NB4 (cell line): Measurements from ENCODE around the gene GSK3B.

Experiments
- MYC ChIP-seq: IDR thresholded peaks from 2 replicates; pipeline ENCODE4 v1.6.1; 2011; ENCODE audit warnings: low read depth, low read length
- POLR2A ChIP-seq: IDR thresholded peaks from 2 replicates; pipeline ENCODE4 v1.6.1; 2011; ENCODE audit warnings: mild to moderate bottlenecking; ENCODE audit not compliant: insufficient read length; ENCODE audit errors: extremely low read depth
- TF ChIP-seq, protein P1 (sequence below): IDR thresholded peaks from one replicate; pipeline ENCODE4 v1.5.1; 2012; ENCODE audit warnings: low read depth, low read length
- TF ChIP-seq, protein P2 (sequence below): IDR thresholded peaks from 2 replicates; pipeline ENCODE4 v1.6.1; 2011; ENCODE audit warnings: low read depth, low read length

DNA sequence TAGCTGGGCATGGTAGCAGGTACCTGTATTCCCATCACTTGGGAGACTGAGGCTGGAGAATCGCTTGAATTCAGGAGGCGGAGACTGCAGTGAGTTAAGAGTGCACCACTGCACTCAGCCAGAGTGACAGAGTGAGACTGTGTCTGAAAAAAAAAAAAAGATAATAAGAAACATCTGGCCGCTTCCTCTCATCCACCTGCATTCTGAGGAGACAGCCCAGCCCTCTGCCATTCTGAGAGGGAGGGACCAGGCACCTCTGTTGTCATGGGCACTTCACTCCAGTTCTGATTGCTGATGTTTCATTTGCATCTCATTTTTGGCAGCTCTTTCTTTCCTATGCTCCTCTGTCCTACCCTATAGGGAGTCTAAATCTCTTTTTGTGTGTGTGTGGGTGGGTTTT lies 36.4 kb upstream of the GSK3B start:
- TF ChIP-seq, protein P1, sequence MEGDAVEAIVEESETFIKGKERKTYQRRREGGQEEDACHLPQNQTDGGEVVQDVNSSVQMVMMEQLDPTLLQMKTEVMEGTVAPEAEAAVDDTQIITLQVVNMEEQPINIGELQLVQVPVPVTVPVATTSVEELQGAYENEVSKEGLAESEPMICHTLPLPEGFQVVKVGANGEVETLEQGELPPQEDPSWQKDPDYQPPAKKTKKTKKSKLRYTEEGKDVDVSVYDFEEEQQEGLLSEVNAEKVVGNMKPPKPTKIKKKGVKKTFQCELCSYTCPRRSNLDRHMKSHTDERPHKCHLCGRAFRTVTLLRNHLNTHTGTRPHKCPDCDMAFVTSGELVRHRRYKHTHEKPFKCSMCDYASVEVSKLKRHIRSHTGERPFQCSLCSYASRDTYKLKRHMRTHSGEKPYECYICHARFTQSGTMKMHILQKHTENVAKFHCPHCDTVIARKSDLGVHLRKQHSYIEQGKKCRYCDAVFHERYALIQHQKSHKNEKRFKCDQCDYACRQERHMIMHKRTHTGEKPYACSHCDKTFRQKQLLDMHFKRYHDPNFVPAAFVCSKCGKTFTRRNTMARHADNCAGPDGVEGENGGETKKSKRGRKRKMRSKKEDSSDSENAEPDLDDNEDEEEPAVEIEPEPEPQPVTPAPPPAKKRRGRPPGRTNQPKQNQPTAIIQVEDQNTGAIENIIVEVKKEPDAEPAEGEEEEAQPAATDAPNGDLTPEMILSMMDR = no peak
- TF ChIP-seq POLR2A (no peak), MYC (no peak)
- TF ChIP-seq, protein P2, sequence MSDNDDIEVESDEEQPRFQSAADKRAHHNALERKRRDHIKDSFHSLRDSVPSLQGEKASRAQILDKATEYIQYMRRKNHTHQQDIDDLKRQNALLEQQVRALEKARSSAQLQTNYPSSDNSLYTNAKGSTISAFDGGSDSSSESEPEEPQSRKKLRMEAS = no peak
